Pancreas (tissue), 10 donors: ENCODE data around the gene RREB1. TPM values are rescaled to one million over a fixed set of nuclear protein-coding genes. Genes with fewer than 3 reads are reported as not detected.

Experiments
- ATAC-seq, 4 donors: fragments of 200-7000 bp; cut with Tn5 transposase; one replicate each; pipeline versions ENCODE4 v1.8.0 to v1.9.1; 2020; ENCODE audit warnings: mild to moderate bottlenecking in 4 of 4, moderate library complexity in 4 of 4
- DNase-seq, 6 donors: peaks; one replicate each; pipeline ENCODE4 v3.0.0-alpha.2; 2020
- FAIRE-seq: peaks from 2 replicates; lab custom pipeline; 2012; peaks lifted over from hg19 to GRCh38; lab: Jason Lieb, UNC
- H3K27ac ChIP-seq, 4 donors: fragments of 200-600 bp; sonication (generic); 1 replicate in 3 of 4; 2 replicates in 1 of 4; pipeline versions ENCODE4 v1.5.0 to v1.8.0; 2020
- H3K27me3 ChIP-seq, 4 donors: fragments of 200-600 bp; one replicate each; pipeline ENCODE4 v1.8.0; 2021
- H3K36me3 ChIP-seq, 3 donors: fragments of 200-600 bp; sonication (generic) in 1 of 3; one replicate each; pipeline versions ENCODE4 v1.5.0 to v1.8.0; 2020 to 2021
- H3K4me1 ChIP-seq, 3 donors: fragments of 200-600 bp; one replicate each; pipeline ENCODE4 v1.8.0; 2021
- H3K4me3 ChIP-seq, 4 donors: fragments of 200-600 bp; sonication (generic) in 2 of 4; one replicate each; pipeline versions ENCODE4 v1.5.0 to v1.8.0; 2020 to 2021
- H3K9me3 ChIP-seq, 4 donors: fragments of 200-600 bp; one replicate each; pipeline ENCODE4 v1.8.0; 2021
- WGBS, 2 donors: extraction: QIAGEN DNeasy Blood & Tissue Kit; methylation state at CpG; one replicate each; pipeline ENCODE4 v1.1.7; 2013; 5-methylcytosine and 5-hydroxymethylcytosine counted together
- intact Hi-C, 3 donors: fragments of 100-400 bp; cut with DNase I; formaldehyde crosslinking; loops; one replicate each; pipeline versions ENCODE4 v1.11.1 to v1.14.2; 2022
- polyA plus RNA-seq, 2 donors: library from polyadenylated mRNA; stranded (reverse); fragments of 200-250 nt; gene quantifications; one replicate each; pipeline ENCODE4 v1.2.3, GENCODE V29; 2013
- total RNA-seq, 6 donors: library from RNA; stranded (reverse); fragmentation: NEBNext Ultra II Directional in 4 of 6; extraction: Animal tissue kit (Norgen Biotek cat#: 25700) in 4 of 6; gene quantifications; one replicate each; pipeline versions ENCODE4 v1.2.1 to v1.2.4, GENCODE V29; 2021 to 2023
- TF ChIP-seq, protein P1 (sequence below), 4 donors: fragments of 200-600 bp; sonication (generic) in 3 of 4; IDR thresholded peaks; one replicate each; pipeline versions ENCODE4 v1.5.0 to v1.8.0; 2021; ENCODE audit warnings: antibody characterized with exemption in 4 of 4
- donor health status: healthy with polysubstance abuse.
- donor health status: DM: no; HTN: no; CAD: no; lungs with moderate emphysema.
- donor health status: DM: no; HTN: no; CAD: no.
- donor health status: control.
- donor health status: control.
- donor health status: Bipolar disorder and iron deficiency.
- donor health status: DM: yes; HTN: yes; CAD: no.
- donor health status: DM: no; HTN: no; CAD: no.
- donor health status: DM: no; HTN: no; CAD: no.
- donor health status: DM: yes; HTN: yes; CAD: no.

RREB1 gene
- total and polyA plus RNA-seq, 8 donors = 8.9 to 45.3 (median 29.1) TPM

DNA sequence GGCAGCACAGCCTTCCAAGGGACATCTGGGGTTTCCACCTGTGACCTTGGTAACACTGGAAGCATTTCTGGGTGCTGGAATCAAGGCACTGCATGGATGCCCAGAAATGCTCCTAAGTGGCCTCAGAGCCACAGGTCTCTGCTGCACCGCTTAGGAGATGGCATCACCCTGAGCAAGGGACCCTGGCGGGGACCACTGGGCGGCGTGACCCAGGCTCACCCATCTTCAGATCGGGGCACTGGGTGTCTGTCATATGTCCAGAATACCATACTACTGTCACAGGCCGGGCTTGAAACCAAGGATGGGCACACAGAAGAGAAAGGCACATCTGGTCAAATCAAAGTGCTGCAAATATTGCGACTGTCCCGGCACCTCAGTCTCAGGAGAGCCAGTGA lies 159.3 kb downstream of the RREB1 start:
- ATAC-seq (no peak), FAIRE-seq (no peak), DNase-seq (peak in 2 of 6 donors; percentile 15 to 52)
- Histone ChIP-seq H3K4me1 (peaks cover 6 to 17% (median 9%) of the 10 kb centered on the region in 3 donors), H3K27ac (no peak overlapping the region), H3K4me3 (no peak overlapping the region), H3K9me3 (no peaks in the 10 kb centered on the region), H3K27me3 (no peaks in the 10 kb centered on the region), H3K36me3 (no peaks in the 10 kb centered on the region)
- 91 to 93% methylated on average over 8 of the region's 8 CpGs for WGBS, 2 donors
- TF ChIP-seq, protein P1, sequence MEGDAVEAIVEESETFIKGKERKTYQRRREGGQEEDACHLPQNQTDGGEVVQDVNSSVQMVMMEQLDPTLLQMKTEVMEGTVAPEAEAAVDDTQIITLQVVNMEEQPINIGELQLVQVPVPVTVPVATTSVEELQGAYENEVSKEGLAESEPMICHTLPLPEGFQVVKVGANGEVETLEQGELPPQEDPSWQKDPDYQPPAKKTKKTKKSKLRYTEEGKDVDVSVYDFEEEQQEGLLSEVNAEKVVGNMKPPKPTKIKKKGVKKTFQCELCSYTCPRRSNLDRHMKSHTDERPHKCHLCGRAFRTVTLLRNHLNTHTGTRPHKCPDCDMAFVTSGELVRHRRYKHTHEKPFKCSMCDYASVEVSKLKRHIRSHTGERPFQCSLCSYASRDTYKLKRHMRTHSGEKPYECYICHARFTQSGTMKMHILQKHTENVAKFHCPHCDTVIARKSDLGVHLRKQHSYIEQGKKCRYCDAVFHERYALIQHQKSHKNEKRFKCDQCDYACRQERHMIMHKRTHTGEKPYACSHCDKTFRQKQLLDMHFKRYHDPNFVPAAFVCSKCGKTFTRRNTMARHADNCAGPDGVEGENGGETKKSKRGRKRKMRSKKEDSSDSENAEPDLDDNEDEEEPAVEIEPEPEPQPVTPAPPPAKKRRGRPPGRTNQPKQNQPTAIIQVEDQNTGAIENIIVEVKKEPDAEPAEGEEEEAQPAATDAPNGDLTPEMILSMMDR (IDR thresholded peaks at IDR 0.05) = no peak
- intact Hi-C loops = no loop called here

GRCh38 chr6:7267466-7268091 lies 159.8 kb downstream of the RREB1 start:
- DNase-seq (peak; percentile 86 to 95 (median 90)), ATAC-seq (peak; percentile 70 to 80 (median 73)), FAIRE-seq (no peak)
- no peaks in the 10 kb centered on the region for H3K9me3 ChIP-seq
- TF ChIP-seq, protein P1 (IDR thresholded peaks at IDR 0.05) = no peak
- no peaks in the 10 kb centered on the region for H3K36me3 ChIP-seq
- peak overlapping the region in 3 of 4 donors; percentile 29 to 46 (median 37) for H3K27ac ChIP-seq
- 32 to 35% methylated on average over 13 of the region's 13 CpGs for WGBS, 2 donors
- no peak overlapping the region for H3K4me3 ChIP-seq
- H3K27me3 ChIP-seq = no peaks in the 10 kb centered on the region
- peaks cover 6 to 15% (median 8%) of the 10 kb centered on the region in 3 donors for H3K4me1 ChIP-seq
- intact Hi-C loops = no loop called here

DNA sequence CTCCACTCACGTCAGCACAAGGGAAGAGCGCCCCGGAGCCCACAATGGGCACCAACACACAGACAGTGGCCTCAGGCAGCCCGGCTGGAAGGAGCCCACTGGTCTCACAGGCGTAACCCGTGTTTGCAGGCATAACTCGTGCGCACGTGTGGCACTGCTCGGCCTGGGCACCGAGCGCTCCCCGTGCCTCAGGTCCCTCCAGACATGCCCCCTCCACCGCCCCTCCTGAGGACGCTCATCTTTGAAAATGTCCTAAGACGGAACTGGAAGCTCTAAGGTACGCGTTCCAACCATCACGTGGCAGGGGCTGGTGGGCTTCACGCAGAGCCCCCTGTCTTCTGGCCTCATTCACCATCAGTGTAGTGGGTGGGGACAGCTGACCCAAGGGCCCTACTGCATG lies 160.6 kb downstream of the RREB1 start:
- H3K4me1 ChIP-seq = peaks cover 6 to 15% (median 8%) of the 10 kb centered on the region in 3 donors
- H3K4me3 ChIP-seq = no peak overlapping the region
- FAIRE-seq (no peak), DNase-seq (peak in 2 of 6 donors; percentile 59 to 65), ATAC-seq (no peak)
- H3K36me3 ChIP-seq = no peaks in the 10 kb centered on the region
- TF ChIP-seq, protein P1 (IDR thresholded peaks at IDR 0.05) = no peak
- peak overlapping the region in 1 of 4 donors; percentile 46 for H3K27ac ChIP-seq
- intact Hi-C loops = no loop called here
- no peaks in the 10 kb centered on the region for H3K27me3 ChIP-seq
- H3K9me3 ChIP-seq = no peaks in the 10 kb centered on the region
- 90 to 96% methylated on average over 20 of the region's 20 CpGs for WGBS, 2 donors

- intact Hi-C loops = no loop called here
- H3K4me3 ChIP-seq = no peak overlapping the region
- DNase-seq (peak in 3 of 6 donors; percentile 10 to 63 (median 18)), ATAC-seq (no peak), FAIRE-seq (no peak)
- H3K27ac ChIP-seq = no peak overlapping the region
- H3K9me3 ChIP-seq = no peaks in the 10 kb centered on the region
- H3K36me3 ChIP-seq = no peaks in the 10 kb centered on the region
- H3K4me1 ChIP-seq = peaks cover 6 to 15% (median 8%) of the 10 kb centered on the region in 3 donors
- no peaks in the 10 kb centered on the region for H3K27me3 ChIP-seq
- TF ChIP-seq, protein P1 (IDR thresholded peaks at IDR 0.05) = no peak
- 90% methylated on average over 23 of the region's 23 CpGs for WGBS, 2 donors
Observed at GRCh38 chr6:7268816-7269555, 161.2 kb downstream of the RREB1 start.
